Measurements from ENCODE around the gene RNF145. TPM values are rescaled to one million over a fixed set of nuclear protein-coding genes. Genes with fewer than 3 reads are reported as not detected.

RNF145 gene
- total and polyA plus RNA-seq, 2 of the 13 experiments (the other 11 are each of a cell fraction or from before 2014, with no cell fraction given) = 24.6 TPM

GRCh38 chr5:159206818-159207217, 2.5 kb downstream of the RNF145 start:
- ChIA-PET POLR2A (no interaction called here), CTCF (ENCODE audit: low intra/inter-chr PET ratio, low total read pairs) (no interaction called here)
- 9% methylated on average over 2 of the region's 2 CpGs for WGBS (ENCODE audit: low lambda C conversion rate)
- FAIRE-seq = no peak
- no peak overlapping the region for H2AFZ ChIP-seq (ENCODE audit: low read length)
- H3K4me3 ChIP-seq (replicated peaks in 1 of 3; ENCODE audit: insufficient read depth in 1 of 3, low read depth in 2 of 3, low read length in 3 of 3) = peak overlapping the region; percentile 88 to 94 (median 93)
- peak overlapping the region; percentile 85 for H3K9ac ChIP-seq (ENCODE audit: insufficient read depth, low read depth, low read length)
- H3K79me2 ChIP-seq (ENCODE audit: insufficient read depth, low read length) = peaks cover 71% of the 10 kb centered on the region
- H3K4me1 ChIP-seq (ENCODE audit: insufficient read depth, low read length) = peaks cover 46% of the 10 kb centered on the region
- no TSS peak for BruUV-seq (replicated peaks)
- H3K9me3 ChIP-seq (ENCODE audit: low read length) = no peaks in the 10 kb centered on the region
- no peak for DNase-seq (ENCODE audit: low spot score)
- H4K20me1 ChIP-seq (ENCODE audit: insufficient read depth, low read length) = peaks cover 4% of the 10 kb centered on the region; the same call in 1 of the 2 replicates
- TF ChIP-seq SAFB2 (CRISPR knock-in tag; IDR thresholded peaks at IDR 0.05; ENCODE audit: borderline replicate concordance, low read depth) = no peak
- no peak for TF ChIP-seq ZNF432 (CRISPR knock-in tag; IDR thresholded peaks at IDR 0.05; ENCODE audit: borderline replicate concordance)
- TF ChIP-seq ATF7 (IDR thresholded peaks at IDR 0.05) = no peak
- TF ChIP-seq ATF7 (CRISPR knock-in tag; IDR thresholded peaks at IDR 0.05) = no peak
- TF ChIP-seq ZNF30 (CRISPR knock-in tag; IDR thresholded peaks at IDR 0.05) = no peak
- no peak for TF ChIP-seq KLF12 (CRISPR knock-in tag; IDR thresholded peaks at IDR 0.05; ENCODE audit: borderline replicate concordance)
- TF ChIP-seq FOXP4 (CRISPR knock-in tag; IDR thresholded peaks at IDR 0.05) = no peak
- no peak for TF ChIP-seq MAFG (CRISPR knock-in tag; IDR thresholded peaks at IDR 0.05)
- no peak for TF ChIP-seq CREB1 (IDR thresholded peaks at IDR 0.05)
- no peak for TF ChIP-seq CREB1 (CRISPR knock-in tag; IDR thresholded peaks at IDR 0.05)
- no peak for TF ChIP-seq KDM5A (IDR thresholded peaks at IDR 0.05; ENCODE audit: borderline replicate concordance, low read length)
- no peak for TF ChIP-seq FOXK2 (IDR thresholded peaks at IDR 0.05)
- no peak for TF ChIP-seq ZFP36L1 (CRISPR knock-in tag; IDR thresholded peaks at IDR 0.05)
- no peak for TF ChIP-seq U2AF1 (optimal IDR thresholded peaks at IDR 0.05; ENCODE audit: low read depth, low read length)
- TF ChIP-seq ZBTB7A (CRISPR knock-in tag; IDR thresholded peaks at IDR 0.05) = no peak
- H3K27ac ChIP-seq (ENCODE audit: extremely low read length, insufficient read depth, low read length) = peak overlapping the region; percentile 83
- H3K4me2 ChIP-seq (ENCODE audit: low read depth, low read length) = peak overlapping the region; percentile 79
- intact Hi-C loops (cut with micrococcal nuclease; ENCODE audit: unreplicated experiment) = loop anchor here (5.0 kb wide), 1 partner anchor 1195 kb away; the partner anchor contains the start of gene FAM200C
- H3K27me3 ChIP-seq (ENCODE audit: control insufficient read depth in 1 of 2, insufficient read depth in 2 of 2, low read length in 2 of 2) = no peaks in the 10 kb centered on the region; a peak in 1 of 5 replicates
- H3K36me3 ChIP-seq (replicated peaks in 1 of 2; ENCODE audit: control insufficient read depth in 1 of 2, insufficient read depth in 2 of 2, low read length in 2 of 2) = peaks cover 2 to 6% of the 10 kb centered on the region in 2 experiments; a peak in 2 of 5 replicates
- ATAC-seq = no peak
- in situ Hi-C loops (cut with HindIII; ENCODE audit: extremely low pct_ligation_motif_present, low pct_unique_long_range_greater_than_20kb) = no loop called here

Measured in HepG2 (cell line).